T-helper 1 cell treated with Interleukin-12 subunit alpha and Interleukin-12 subunit beta and Interleukin-4 antibody, amounts not matched to agents 30 ng/mL and 1 ng/mL, for 36 hours (primary cell): ENCODE results near the gene SIGMAR1. TPM values are rescaled to one million over a fixed set of nuclear protein-coding genes. Genes with fewer than 3 reads are reported as not detected.

Source experiments
- intact Hi-C: fragments of 100-400 bp; cut with micrococcal nuclease; formaldehyde crosslinking; loops from one replicate; pipeline ENCODE4 v1.15.1; 2024
- total RNA-seq: library from RNA; stranded (reverse); gene quantifications from 2 replicates; pipeline ENCODE4 v1.2.3, GENCODE V29; 2022

Gene SIGMAR1
- 63.0 and 64.1 TPM in 2 replicates for total RNA-seq

DNA sequence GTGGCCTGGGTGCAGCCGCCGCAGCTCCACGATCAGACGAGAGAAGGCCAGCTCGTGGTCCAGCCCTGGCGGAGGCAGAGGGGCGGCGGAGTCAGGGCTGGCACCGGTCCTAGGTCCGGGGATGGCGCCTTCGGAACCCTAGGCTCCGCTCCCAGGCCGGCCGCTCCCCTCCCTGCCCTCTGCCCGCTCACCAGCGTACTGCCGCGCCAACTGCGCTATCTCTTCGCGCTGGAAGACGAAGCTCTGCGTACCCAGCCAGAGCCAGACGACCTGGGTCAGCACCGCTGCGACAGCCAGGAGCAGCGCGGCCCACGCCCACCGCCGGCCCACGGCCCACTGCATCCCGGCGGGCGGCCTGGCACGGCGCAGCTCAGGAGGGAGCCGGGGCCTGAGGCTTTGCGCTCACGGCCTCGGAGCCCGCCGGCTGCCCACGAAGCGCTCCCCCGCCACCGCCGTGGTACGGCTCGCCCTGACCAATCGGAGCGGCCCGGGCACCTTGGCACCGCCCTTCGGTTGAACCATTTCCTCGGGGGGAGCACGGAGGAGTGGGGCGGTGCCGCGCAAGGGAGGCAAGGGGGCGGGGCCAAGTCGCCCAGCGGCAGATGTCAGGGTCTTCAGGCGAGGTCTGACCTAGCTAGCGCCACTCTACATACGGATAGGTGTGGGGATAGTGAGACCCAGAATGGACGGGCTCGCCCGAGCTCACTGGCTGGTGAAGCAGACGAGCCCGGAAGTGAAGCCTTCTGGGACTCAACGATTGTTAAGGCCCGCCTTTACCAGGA, at the start of gene SIGMAR1:
SIGMAR1 (minus strand) TSS at position 432 of the 782 bp plus-strand sequence; CDS start at position 342, 90 bp downstream.
- intact Hi-C loops = loop anchor here (1.0 to 10.0 kb wide), 7 partner anchors 9 to 1095 kb away; partner anchors contain the start of genes CREB3, DCAF12, GALT and KIF24

DNA sequence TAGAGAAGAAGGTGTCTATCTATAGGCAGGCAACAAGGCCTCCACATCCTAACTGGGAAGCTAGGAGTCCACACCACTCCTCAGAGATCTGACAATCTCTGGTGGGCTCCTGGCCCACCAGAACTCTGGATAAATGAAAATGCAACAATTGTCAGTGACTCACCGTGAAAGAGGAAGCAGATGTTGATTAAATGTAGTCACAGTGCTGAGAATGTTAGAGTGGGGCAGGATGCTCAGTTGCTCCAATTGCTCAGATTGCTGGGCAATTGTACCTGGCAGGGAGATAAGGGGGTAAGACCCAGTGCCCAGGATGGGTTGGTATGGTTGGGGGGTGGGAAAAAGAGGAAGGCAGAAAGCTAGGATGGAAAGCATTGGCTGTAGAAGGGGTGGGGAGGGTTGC, 49.1 kb upstream of the SIGMAR1 start:
- intact Hi-C loops = no loop called here

DNA sequence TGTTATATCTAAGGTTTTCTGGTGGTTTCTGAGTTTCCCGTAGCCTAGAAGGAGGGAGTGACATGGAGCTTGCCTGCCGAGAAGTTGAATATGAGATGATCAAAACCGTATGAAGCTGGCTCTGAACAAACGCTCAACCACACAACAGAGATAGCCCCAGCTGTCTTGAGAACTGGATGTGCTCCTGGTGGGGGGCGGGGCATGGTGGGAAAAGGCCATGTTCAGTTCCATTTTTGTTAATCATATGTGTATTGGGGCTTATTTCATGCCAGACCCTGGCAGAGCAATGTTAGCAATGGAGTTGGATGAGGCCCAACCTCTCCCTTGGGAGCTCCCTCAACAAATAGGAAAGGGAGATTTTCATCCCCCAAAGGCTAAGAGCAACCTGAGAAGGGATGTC, 48.6 kb upstream of the SIGMAR1 start:
- intact Hi-C loops = no loop called here

DNA sequence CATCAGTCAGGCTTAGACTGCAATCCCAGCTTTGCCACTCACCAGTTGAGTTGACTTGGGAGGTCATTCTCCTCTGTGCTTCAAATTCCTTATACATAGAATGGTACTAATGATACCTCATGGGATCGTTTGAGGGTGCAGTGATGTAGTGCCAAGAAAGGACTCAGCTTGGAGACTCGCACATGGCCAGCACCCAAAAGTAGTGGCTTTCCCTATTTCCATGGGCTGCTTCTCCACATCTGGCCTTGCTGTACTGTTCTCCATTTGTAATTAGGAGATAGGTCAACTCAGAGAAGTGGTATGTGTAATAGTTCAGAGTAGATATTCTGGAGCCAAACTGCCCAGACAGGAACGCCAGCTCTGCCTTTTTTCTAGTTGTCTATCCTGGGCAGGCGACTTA, 48.0 kb upstream of the SIGMAR1 start:
- intact Hi-C loops = no loop called here

DNA sequence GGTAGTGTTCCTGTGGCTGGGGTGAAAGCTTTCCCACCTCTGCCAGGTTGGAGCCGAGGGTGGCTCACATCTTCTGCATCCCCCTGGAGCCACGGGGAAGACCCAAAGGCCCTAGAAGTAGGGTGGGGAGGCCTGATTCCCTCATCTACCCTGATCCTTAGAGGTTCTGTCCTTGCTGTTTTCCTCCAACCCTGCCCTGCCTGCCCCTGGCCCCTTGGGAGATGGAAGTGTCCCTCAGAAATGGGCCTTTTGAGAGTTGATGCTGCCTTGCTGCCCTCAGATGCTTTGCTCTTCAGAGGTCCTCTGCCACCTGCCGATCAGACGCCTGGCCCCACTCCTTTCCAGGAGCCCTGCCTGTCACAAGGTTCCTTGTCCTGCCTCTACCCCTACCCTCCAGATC, 47.2 kb upstream of the SIGMAR1 start:
- intact Hi-C loops = no loop called here

DNA sequence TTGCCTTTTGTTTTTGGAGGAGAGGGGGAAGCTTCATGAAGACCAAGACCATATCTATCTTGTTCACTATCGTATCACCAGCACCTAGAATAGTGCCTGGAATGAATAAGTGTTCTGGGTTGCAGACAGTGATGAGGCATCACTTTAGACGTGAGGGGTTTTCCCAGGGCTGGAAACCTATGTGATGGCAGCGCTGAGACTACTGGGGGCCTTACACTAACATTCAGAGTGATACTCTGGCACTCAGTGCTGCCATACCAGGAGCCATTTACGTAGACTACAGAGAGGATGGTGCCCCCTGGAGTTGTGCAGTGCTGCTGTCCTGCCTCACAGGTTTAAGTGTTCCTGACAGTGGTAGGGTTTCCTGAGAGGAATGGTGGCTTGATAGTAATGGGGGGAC, 46.6 kb upstream of the SIGMAR1 start:
- intact Hi-C loops = no loop called here

DNA sequence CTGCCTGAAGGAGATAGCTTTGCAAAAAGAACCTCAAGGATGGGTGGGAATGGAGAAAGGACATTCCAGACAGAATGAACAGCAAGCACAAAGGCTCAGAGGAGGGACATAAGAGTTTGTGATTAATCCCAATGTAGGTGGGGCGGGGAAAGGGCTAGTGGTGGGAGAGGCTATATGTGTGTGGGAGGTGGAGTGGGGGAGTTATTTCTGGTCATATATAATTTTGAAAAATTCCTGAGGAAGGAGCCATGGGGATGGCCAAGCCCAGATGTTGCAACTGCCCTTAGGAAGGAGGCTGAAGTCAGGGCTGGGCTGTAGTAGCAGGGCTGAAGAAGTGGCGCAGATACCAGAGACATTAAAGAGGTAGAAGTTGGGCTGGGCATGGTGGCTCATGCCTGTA, 38.3 kb upstream of the SIGMAR1 start:
- intact Hi-C loops = loop anchor here (1.0 kb wide), 1 partner anchor 26 kb away; no protein-coding TSS in a partner anchor

DNA sequence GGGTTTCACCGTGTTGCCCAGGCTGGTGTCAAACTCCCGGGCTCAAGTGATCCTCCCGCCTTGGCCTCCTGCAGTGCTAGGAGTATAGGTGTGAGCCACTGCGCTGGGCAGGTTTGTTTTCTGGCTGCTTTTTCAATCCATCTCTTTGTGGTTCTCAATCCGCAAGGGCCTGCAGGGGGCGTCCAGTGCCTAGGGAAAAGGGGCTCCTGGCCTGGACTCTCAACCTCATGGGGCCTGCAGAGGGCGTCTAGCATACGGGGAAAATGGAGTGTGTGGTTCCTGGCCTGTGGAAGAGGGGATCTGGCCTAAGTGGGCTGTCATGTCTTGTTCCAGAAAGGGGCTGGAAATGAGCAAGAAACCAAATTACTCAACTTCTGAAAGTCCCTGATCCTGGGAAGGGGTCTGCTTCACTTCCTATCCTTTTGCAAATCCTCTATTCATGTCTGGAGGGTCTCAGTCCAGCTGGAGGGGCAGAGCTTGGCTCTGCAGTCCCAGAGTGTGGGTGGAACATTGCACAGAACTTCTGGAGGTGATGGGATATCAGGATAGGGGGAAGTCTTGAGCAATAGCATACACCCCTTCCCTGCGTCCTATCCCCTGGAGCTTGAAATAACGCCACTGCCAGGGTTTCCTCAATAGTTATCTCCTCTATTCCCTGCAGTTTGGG, 37.6 kb upstream of the SIGMAR1 start:
- intact Hi-C loops = loop anchor here (1.0 kb wide), 1 partner anchor 27 kb away; no protein-coding TSS in a partner anchor

DNA sequence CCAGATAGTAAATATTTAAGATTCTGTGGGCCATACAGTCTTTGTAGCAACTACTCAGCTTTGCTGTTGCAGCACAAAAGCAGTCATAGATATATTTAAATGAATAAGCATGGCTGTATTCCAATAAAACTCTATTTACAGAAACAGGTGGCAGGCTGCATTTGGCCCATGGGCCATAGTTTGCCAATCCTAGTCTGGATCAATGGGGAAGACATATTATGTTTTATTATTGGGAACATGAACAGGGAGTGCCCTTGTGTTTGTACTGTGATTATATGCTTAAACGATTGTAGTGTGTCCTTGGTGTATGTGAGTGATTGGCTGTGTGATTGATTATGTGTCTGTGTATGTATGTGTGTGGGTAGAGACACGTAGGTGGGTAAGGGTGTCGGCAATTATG, 36.9 kb upstream of the SIGMAR1 start:
- intact Hi-C loops = no loop called here

DNA sequence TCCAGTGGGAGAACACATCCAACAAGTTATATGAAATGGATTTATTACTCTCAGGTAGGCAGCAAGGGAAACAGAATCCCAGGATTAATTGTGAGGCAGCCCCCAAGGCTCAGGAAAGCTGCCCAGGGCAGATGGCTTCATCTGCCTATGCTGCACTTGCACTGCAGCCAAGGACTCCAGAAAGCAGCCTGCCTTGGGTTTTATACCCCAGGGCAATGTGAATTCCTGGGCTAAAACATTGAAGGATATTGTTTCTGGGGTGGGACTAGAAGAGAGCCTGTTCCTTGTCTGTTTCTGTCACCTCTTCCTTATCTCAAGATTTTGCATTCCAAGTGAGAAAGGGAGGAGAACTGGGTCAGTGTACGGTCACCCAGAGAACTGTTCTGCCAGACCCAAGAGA, 33.7 kb upstream of the SIGMAR1 start:
- intact Hi-C loops = no loop called here

DNA sequence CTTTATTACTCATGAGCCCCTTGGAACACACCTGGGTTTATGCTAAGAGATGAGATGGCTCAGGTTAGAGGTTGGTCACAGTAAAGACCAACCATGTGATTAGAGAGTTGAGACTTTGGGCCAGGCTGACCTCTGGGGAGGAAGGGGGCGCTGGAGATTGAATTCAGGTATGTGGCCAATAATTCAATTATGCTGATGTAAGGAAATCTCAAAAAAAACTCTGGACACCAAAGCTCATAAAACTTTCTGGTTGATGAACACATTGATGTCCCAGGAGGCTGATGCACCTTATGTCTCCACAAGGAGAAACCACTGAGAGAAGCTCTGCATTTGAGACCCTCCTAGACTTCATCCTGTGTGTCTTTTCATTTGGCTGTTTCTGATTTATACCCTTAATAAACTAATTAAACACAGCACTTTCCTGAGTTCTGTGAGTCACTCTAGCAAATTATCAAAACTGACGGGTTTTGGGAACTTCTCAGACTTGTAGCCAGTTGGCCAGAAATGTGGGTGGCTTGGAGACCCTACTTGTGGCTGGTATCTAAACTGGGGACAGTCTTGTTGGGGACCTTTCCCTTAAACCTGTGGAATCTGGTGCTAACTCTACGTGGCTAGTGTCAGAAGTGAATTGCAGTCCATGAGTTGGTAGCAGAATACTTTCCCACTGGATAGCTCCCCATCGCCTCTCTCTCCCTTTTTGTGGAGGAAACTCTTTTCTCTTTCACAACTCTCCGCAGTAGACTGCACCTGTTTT, 32.4 kb upstream of the SIGMAR1 start:
- intact Hi-C loops = loop anchor here (5.0 to 10.0 kb wide), 5 partner anchors 405 to 1198 kb away; partner anchors contain the start of genes CREB3, FANCG, NOL6 and TLN1

DNA sequence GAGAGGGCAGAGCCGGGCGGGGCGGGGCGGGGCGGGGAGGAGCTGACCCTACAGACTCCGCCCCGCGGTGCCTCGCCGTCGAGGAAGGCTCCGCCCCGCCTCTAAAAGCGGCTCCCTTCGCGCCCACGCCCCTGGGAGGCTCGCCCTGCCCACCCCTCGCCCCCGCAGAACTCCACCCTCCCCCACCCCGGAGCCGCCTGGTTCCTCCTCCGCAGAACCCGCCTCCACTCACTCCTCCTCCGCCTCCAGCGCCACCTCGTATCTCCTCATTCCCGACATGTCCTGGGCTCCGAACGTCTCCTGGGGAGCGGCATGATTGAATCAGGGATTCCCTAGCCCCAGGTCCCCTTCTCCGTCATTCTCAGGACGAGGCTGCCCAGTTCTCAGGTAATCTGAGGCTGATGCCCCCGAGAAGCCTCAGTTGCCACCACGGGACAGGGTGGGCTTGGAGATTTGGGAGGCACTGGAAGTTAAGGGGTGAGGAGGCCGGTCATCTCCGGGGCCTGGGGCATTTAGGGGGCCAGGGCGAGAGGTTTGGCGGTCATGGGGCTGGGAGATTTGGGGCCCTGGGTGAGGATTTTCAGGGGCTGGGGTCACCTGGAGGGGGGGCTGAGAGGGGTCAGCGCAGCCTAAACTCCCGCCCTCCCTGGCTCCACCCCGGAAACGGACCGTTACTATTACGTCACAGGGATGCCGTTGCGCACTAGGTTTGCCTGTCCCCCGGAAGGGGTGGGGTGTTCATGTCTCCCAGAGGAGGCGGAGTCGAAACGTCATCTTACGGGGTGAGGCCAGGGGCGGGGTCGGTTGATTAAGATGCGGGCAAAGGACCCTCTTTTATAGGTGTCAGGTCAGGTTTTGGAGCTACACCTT, 28.0 kb upstream of the SIGMAR1 start:
- intact Hi-C loops = loop anchor here (1.0 to 10.0 kb wide), 18 partner anchors 19 to 1193 kb away; partner anchors contain the start of genes CREB3, DCTN3, DNAI1 and DNAJB5

DNA sequence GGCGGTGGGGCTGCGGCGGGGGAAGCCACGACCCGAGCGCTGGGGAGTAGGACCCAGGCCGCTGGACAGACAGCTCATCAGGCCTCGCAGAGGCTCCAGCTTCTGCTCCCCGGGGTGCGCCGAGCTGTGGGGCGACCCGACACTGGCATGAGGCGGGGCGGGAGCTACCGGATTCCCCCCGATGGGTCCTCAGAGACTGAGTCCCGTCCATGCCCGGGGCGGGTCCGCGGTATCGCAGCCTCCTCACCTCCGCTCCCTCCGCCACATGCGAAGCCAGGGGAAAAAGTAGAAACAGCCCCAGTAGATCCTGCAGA, 27.4 kb upstream of the SIGMAR1 start:
- intact Hi-C loops = loop anchor here (1.0 to 10.0 kb wide), 17 partner anchors 19 to 1193 kb away; partner anchors contain the start of genes CREB3, DCTN3, DNAI1 and DNAJB5

DNA sequence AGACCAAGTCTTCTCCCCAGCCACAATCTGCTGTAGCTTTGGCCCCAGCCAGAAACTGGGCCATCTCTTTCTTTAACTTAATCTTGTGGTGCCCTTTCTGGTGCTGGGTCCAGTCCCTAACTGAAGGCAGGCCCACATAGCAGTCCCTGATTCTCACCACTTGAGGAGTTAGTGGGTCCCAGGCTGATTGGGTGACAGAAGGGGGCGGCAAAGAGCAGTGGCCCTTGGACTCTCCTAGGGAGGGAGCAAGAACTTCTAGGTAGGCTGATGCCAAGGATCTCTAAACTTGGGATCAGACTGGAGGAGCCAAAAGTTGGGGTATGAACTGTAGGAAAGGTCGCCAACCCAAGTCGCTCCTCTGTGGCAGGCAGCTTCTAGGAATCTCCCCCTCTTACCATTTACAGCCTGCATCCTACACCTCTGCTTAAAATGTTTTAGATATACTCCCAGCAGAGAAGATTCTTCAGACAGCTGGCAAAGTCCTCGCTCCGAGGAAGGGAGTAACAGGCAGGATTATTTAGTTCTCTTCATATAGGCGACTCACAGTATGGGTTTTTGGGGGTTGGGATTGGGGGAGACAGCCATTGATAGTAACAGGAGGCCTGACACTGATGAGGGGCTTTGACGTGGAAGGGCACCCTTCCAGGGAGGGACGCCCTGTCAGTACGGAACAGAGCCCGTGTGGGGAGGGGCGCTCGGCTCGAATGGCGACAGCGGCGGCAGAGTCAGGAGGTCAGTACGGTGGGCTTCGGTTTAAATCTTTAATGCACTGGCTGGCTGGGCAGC, 26.9 kb upstream of the SIGMAR1 start:
- intact Hi-C loops = loop anchor here (1.0 to 10.0 kb wide), 18 partner anchors 18 to 1192 kb away; partner anchors contain the start of genes CREB3, DCTN3, DNAI1 and DNAJB5

DNA sequence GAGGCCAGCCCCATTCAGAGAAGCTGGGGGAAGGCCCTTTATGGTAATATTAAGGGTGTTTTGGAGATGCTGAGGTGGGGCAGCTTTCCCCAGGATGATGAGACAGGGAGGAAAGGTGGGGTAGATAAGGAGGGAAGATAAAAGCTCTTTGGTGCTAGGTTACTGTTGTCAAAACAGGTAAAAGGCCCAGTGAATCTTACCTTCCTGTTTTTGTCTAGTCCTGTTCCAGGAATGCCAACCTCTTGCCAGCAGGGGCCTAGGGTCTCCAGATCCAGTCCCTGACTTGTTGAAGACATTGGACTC, 25.7 kb upstream of the SIGMAR1 start:
- intact Hi-C loops = loop anchor here (10.0 kb wide), 3 partner anchors 412 to 1072 kb away; partner anchors contain the start of genes CREB3, FANCG, TLN1 and UBAP2

DNA sequence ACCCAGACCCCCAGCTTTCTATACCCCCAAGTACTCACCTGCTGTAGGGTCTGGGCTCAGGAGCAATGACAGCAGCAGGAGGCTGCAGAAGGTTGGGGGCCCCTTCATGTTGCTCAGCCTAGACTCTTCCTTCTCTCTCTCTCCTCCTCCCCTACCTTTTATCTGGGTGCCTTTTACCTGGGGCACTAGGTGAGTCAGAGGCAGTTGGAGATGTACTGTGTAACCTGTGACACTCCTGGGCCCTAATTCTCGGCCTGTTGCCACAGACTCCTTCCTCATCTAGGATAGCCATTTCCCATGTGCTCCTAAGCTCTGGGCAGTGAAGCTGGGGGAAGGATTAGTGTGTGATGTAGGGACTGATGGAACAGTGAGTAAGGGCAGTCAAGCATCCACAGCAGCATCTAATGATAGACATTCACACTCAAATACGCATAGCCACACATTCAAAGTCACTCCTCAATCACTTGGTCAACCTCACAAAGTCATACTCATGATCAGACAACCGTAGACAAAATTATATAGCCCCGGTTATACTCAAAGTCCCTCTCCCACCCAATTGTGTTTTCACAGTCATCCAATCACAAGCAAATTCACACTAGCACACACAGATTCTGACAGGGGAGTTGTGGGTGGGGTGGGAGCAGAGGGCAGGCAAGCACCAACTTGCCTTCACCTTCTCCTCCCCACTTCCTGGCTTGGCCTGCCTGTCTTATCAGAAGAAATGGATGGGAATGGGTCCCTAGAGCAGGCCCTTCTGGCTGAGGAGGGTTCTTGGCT, 25.1 kb upstream of the SIGMAR1 start, which contains the start of gene CCL27:
CCL27 (minus strand) TSS at position 132 of the 777 bp plus-strand sequence; CDS start at position 108, 24 bp downstream.
- intact Hi-C loops = loop anchor here (10.0 kb wide), 3 partner anchors 412 to 1072 kb away; partner anchors contain the start of genes CREB3, FANCG, TLN1 and UBAP2

DNA sequence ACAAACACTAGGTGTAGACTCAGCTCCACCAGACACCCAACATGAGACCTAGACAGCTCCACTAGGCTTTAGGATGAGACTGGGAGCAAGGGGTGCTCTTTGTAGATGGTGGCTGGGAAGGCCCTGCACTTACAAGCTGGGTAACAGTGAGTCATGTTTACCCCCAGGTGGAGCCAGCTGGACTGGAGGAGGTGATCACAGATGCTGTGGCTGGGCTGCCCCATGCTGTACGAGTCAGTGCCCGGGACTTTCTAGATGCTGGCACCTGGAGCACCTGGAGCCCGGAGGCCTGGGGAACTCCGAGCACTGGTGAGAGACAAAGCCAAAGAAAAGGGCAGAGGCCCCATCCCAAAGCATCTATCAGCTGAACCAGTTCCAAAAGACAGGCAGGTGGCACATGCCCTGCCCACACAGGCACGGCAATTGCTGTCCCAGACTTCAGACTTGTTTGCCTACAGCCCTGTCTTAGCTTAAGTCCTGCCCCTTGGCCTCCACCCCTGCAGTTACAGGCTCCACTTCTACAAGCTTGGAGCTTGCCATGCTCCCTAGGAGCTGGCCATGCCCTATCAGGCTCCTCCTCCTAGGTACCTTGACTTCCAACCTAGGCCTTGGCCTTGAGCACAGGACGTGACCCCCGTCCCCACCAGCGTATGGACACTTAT, 22.1 kb upstream of the SIGMAR1 start:
- intact Hi-C loops = loop anchor here (10.0 kb wide), 3 partner anchors 415 to 1075 kb away; partner anchors contain the start of genes CREB3, FANCG, TLN1 and UBAP2

DNA sequence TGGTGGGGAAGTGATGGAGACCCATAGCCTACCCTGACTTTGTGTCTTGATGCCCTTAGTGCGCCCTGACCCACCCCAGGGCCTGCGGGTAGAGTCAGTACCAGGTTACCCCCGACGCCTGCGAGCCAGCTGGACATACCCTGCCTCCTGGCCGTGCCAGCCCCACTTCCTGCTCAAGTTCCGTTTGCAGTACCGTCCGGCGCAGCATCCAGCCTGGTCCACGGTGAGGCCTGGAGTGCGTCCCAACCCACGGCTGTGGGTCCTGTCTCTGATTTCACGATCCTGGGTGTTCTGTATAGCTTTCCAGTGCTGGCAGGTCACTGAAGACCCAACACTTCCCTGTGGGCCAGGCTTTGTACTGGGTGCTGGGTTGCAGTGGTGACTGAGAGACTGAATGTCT, 20.9 kb upstream of the SIGMAR1 start:
- intact Hi-C loops = no loop called here
